Breast epithelium (tissue), 4 donors: ENCODE measurements around the gene GSKIP. TPM values are rescaled to one million over a fixed set of nuclear protein-coding genes. Genes with fewer than 3 reads are reported as not detected.

ENCODE experiments used
- DNase-seq, 2 donors: peaks; one replicate each; pipeline ENCODE4 v3.0.0-alpha.2; 2019; ENCODE audit warnings: low spot score in 2 of 2
- H3K27ac ChIP-seq, 2 donors: fragments of 200-600 bp; sonication (generic) in 1 of 2; one replicate each; pipeline ENCODE4 v1.5.1; 2016 to 2019; ENCODE audit warnings: mild to moderate bottlenecking in 1 of 2
- H3K27me3 ChIP-seq, 2 donors: fragments of 200-600 bp; sonication (generic) in 1 of 2; one replicate each; pipeline versions ENCODE4 v1.5.1 to v1.6.0; 2017 to 2019; ENCODE audit warnings: control low read depth in 1 of 2, mild to moderate bottlenecking in 1 of 2
- H3K36me3 ChIP-seq: fragments of 200-600 bp; one replicate; pipeline ENCODE4 v1.5.1; 2019
- H3K4me1 ChIP-seq, 2 donors: fragments of 200-600 bp; sonication (generic); one replicate each; pipeline ENCODE4 v1.5.1; 2016 to 2019; ENCODE audit warnings: control low read depth in 1 of 2
- H3K4me3 ChIP-seq, 3 donors: fragments of 200-600 bp; sonication (generic); 1 replicate in 2 of 3; 2 replicates in 1 of 3; pipeline ENCODE4 v1.5.1; 2016 to 2019; ENCODE audit warnings: mild to moderate bottlenecking in 3 of 3, moderate library complexity in 2 of 3
- H3K9me3 ChIP-seq, 2 donors: fragments of 200-600 bp; sonication (generic) in 1 of 2; one replicate each; pipeline ENCODE4 v1.5.1; 2016 to 2019; ENCODE audit warnings: control low read depth in 1 of 2
- CTCF ChIP-seq, 3 donors: fragments of 450-650 bp; IDR thresholded peaks; one replicate each; pipeline ENCODE4 v1.5.1; 2016 to 2017; ENCODE audit warnings: antibody characterized with exemption in 3 of 3, mild to moderate bottlenecking in 3 of 3, moderate library complexity in 3 of 3
- POLR2A ChIP-seq: fragments of 450-650 bp; IDR thresholded peaks from one replicate; pipeline ENCODE4 v1.6.1; 2016; ENCODE audit warnings: antibody characterized with exemption, mild to moderate bottlenecking, moderate library complexity
- POLR2AphosphoS5 ChIP-seq, 3 donors: sonication (generic); formaldehyde crosslinking; IDR thresholded peaks; one replicate each; pipeline ENCODE4 v1.6.1; 2017; ENCODE audit warnings: antibody characterized with exemption in 3 of 3
- intact Hi-C: fragments of 100-400 bp; cut with DNase I; formaldehyde crosslinking; loops from one replicate; pipeline ENCODE4 v1.15.1; 2023; ENCODE audit warnings: low total_unique reads
- total RNA-seq, 3 donors: library from RNA; depleted of rRNA; stranded (reverse); fragments of >200 nt; gene quantifications; one replicate each; pipeline ENCODE4 v1.1.0, GENCODE V29; 2016

GSKIP gene
- total RNA-seq, 3 donors from 2014 or later: 9.8 to 23.3 (median 14.4) TPM

- no peaks in the 10 kb centered on the region for H3K27me3 ChIP-seq
- intact Hi-C loops: loop anchor here (5.0 kb wide), 1 partner anchor 305 kb away; no protein-coding TSS in a partner anchor
Observed at GRCh38 chr14:96362071-96362964, 1.0 kb upstream of the GSKIP start.

GRCh38 chr14:96363751-96364336, 518 bp downstream of the GSKIP start:
- H3K4me1 ChIP-seq: peaks cover 0 to 20% of the 10 kb centered on the region in 2 donors
- intact Hi-C loops: loop anchor here (5.0 kb wide), 1 partner anchor 303 kb away; no protein-coding TSS in a partner anchor
- H3K36me3 ChIP-seq: no peaks in the 10 kb centered on the region
- peak overlapping the region; percentile 95 to 99 (median 99) for H3K4me3 ChIP-seq
- TF ChIP-seq POLR2AphosphoS5 (IDR thresholded peaks at IDR 0.05): no peak
- TF ChIP-seq CTCF (IDR thresholded peaks at IDR 0.05): no peak
- H3K9me3 ChIP-seq: no peaks in the 10 kb centered on the region
- peak; percentile 22 to 52 for DNase-seq
- no peaks in the 10 kb centered on the region for H3K27me3 ChIP-seq
- H3K27ac ChIP-seq: peak overlapping the region; percentile 89 to 97

More at GRCh38 chr14:96362071-96362964, 1.0 kb upstream of the GSKIP start:
- DNase-seq: peak; percentile 19 to 52
- no peaks in the 10 kb centered on the region for H3K36me3 ChIP-seq
- H3K4me1 ChIP-seq: peaks cover 0 to 20% of the 10 kb centered on the region in 2 donors
- H3K27ac ChIP-seq: peak overlapping the region; percentile 89 to 97
- TF ChIP-seq CTCF (IDR thresholded peaks at IDR 0.05): no peak
- no peak for TF ChIP-seq POLR2AphosphoS5 (IDR thresholded peaks at IDR 0.05)
- no peak for TF ChIP-seq POLR2A
- no peaks in the 10 kb centered on the region for H3K9me3 ChIP-seq
- peak overlapping the region; percentile 95 to 99 (median 99) for H3K4me3 ChIP-seq

- intact Hi-C loops: loop anchor here (5.0 kb wide), 1 partner anchor 302 kb away; no protein-coding TSS in a partner anchor
- H3K4me1 ChIP-seq: peaks cover 0 to 20% of the 10 kb centered on the region in 2 donors
Observed at GRCh38 chr14:96364962-96365361, 1.6 kb downstream of the GSKIP start.

GRCh38 chr14:96368534-96368933, 5.2 kb downstream of the GSKIP start:
- H3K4me1 ChIP-seq: peaks cover 0 to 8% of the 10 kb centered on the region in 2 donors
- H3K27me3 ChIP-seq: no peaks in the 10 kb centered on the region
- no peak overlapping the region for H3K4me3 ChIP-seq
- no peaks in the 10 kb centered on the region for H3K9me3 ChIP-seq
- no peaks in the 10 kb centered on the region for H3K36me3 ChIP-seq
- TF ChIP-seq POLR2A: no peak
- no peak for TF ChIP-seq POLR2AphosphoS5 (IDR thresholded peaks at IDR 0.05)
- DNase-seq: no peak
- no peak overlapping the region for H3K27ac ChIP-seq
- intact Hi-C loops: loop anchor here (2.0 kb wide), 1 partner anchor 56 kb away; no protein-coding TSS in a partner anchor

More at GRCh38 chr14:96364962-96365361, 1.6 kb downstream of the GSKIP start:
- Histone ChIP-seq H3K27me3 (no peaks in the 10 kb centered on the region), H3K4me3 (peak overlapping the region in 1 of 3 donors; percentile 95), H3K9me3 (no peaks in the 10 kb centered on the region), H3K27ac (no peak overlapping the region), H3K36me3 (no peaks in the 10 kb centered on the region)
- DNase-seq: no peak
- TF ChIP-seq POLR2AphosphoS5 (IDR thresholded peaks at IDR 0.05): no peak
- no peak for TF ChIP-seq CTCF (IDR thresholded peaks at IDR 0.05)
- TF ChIP-seq POLR2A: no peak

GRCh38 chr14:96370528-96370927, 7.2 kb downstream of the GSKIP start:
- no peaks in the 10 kb centered on the region for H3K27me3 ChIP-seq
- TF ChIP-seq POLR2AphosphoS5 (IDR thresholded peaks at IDR 0.05) (no peak), CTCF (IDR thresholded peaks at IDR 0.05) (no peak), POLR2A (no peak)
- H3K4me3 ChIP-seq: no peak overlapping the region
- H3K9me3 ChIP-seq: no peaks in the 10 kb centered on the region
- no peaks in the 10 kb centered on the region for H3K4me1 ChIP-seq
- intact Hi-C loops: no loop called here
- H3K27ac ChIP-seq: no peak overlapping the region
- no peak for DNase-seq
- H3K36me3 ChIP-seq: no peaks in the 10 kb centered on the region
